ENCODE data around the gene LSAMP.

LSAMP gene

GRCh38 chr3:115877615-115877899 lies 567.7 kb downstream of the LSAMP start (continued):
- no peak for TF ChIP-seq ZNF398 (tag by site-specific recombination; IDR thresholded peaks at IDR 0.05)
- TF ChIP-seq ZNF830 (tag by site-specific recombination; IDR thresholded peaks at IDR 0.05; ENCODE audit: low read depth): no peak

- Histone ChIP-seq H3K36me3 (ENCODE audit: control insufficient read depth in 2 of 2, insufficient read depth in 1 of 2, low read length in 2 of 2) (no peaks in the 10 kb centered on the region), H3K4me3 (ENCODE audit: low read depth, low read length) (no peak overlapping the region), H3K27ac (ENCODE audit: extremely low read depth, low read depth, low read length) (no peak overlapping the region), H3K9me3 (ENCODE audit: control insufficient read depth, insufficient read depth, low read depth, low read length) (no peaks in the 10 kb centered on the region), H3K4me1 (ENCODE audit: control insufficient read depth, insufficient read depth, low read length) (0 out of 2 replicates have a peak, but pooled peaks cover 3% of the 10 kb centered on the region)
- TF ChIP-seq ZNF777 (tag by site-specific recombination; IDR thresholded peaks at IDR 0.05; ENCODE audit: borderline replicate concordance): no peak
- TF ChIP-seq ZNF248 (tag by site-specific recombination; IDR thresholded peaks at IDR 0.05): no peak
- TF ChIP-seq ZNF341 (tag by site-specific recombination; IDR thresholded peaks at IDR 0.05; ENCODE audit: low read depth): no peak
- no peak for TF ChIP-seq ZNF155 (tag by site-specific recombination; IDR thresholded peaks at IDR 0.05)
- TF ChIP-seq HOXA7 (CRISPR knock-in tag; IDR thresholded peaks at IDR 0.05; ENCODE audit: borderline replicate concordance): no peak
- TF ChIP-seq ZNF274 (IDR thresholded peaks at IDR 0.05; ENCODE audit: low read length): no peak
- TF ChIP-seq ZNF274 (tag by site-specific recombination; IDR thresholded peaks at IDR 0.05; ENCODE audit: borderline replicate concordance): no peak
- TF ChIP-seq HOXC10 (CRISPR knock-in tag; IDR thresholded peaks at IDR 0.05): no peak
- TF ChIP-seq ZBTB6 (tag by site-specific recombination; IDR thresholded peaks at IDR 0.05): no peak
- TF ChIP-seq ZNF184 (tag by site-specific recombination; IDR thresholded peaks at IDR 0.05): no peak
- TF ChIP-seq ZNF148 (tag by site-specific recombination; IDR thresholded peaks at IDR 0.05; ENCODE audit: borderline replicate concordance): no peak
- TF ChIP-seq ZNF280C (tag by site-specific recombination; IDR thresholded peaks at IDR 0.05): no peak
- no peak for TF ChIP-seq ZNF530 (tag by site-specific recombination; IDR thresholded peaks at IDR 0.05; ENCODE audit: low read depth)
- TF ChIP-seq GLI2 (tag by site-specific recombination; IDR thresholded peaks at IDR 0.05; ENCODE audit: borderline replicate concordance, low read depth): no peak
- TF ChIP-seq ZBTB20 (tag by site-specific recombination; IDR thresholded peaks at IDR 0.05): no peak
- TF ChIP-seq ZNF174 (tag by site-specific recombination; IDR thresholded peaks at IDR 0.05): no peak
- TF ChIP-seq BCL6B (tag by site-specific recombination; IDR thresholded peaks at IDR 0.05): no peak
- TF ChIP-seq ZNF623 (tag by site-specific recombination; IDR thresholded peaks at IDR 0.05): no peak
- TF ChIP-seq ZNF747 (tag by site-specific recombination; IDR thresholded peaks at IDR 0.05): no peak
- POLR2A ChIA-PET: no interaction called here
- CTCF ChIA-PET: no interaction called here
Observed at GRCh38 chr3:115876876-115877614, 568.2 kb downstream of the LSAMP start.
